ENCODE results near the gene ADAMTSL3.
"Not testable (repeated sequence)": the region's sequence is repeated elsewhere in the genome, so short reads cannot be mapped to it uniquely, and the experiment has no call there.

Gene ADAMTSL3

GRCh38 chr15:84016371-84016770 lies 362.4 kb downstream of the ADAMTSL3 start:
- no peak for DNase-seq (ENCODE audit: low read depth in 2 of 2)

- no peak for DNase-seq (ENCODE audit: low read depth in 2 of 2)
Observed at GRCh38 chr15:84022516-84022915, 368.6 kb downstream of the ADAMTSL3 start.

GRCh38 chr15:84023636-84024035 lies 369.7 kb downstream of the ADAMTSL3 start:
- DNase-seq (ENCODE audit: low read depth in 2 of 2) = no peak

- no peak for DNase-seq (ENCODE audit: low read depth in 2 of 2)
Observed at GRCh38 chr15:84033793-84034553, 380.1 kb downstream of the ADAMTSL3 start.

- no peak for DNase-seq (ENCODE audit: low read depth in 2 of 2)
Observed at GRCh38 chr15:84034578-84035398, 380.9 kb downstream of the ADAMTSL3 start.

- peak; percentile 2 to 9 for DNase-seq (ENCODE audit: low read depth in 2 of 2)
Observed at GRCh38 chr15:84035399-84035766, 381.5 kb downstream of the ADAMTSL3 start.

- DNase-seq (ENCODE audit: low read depth in 2 of 2) = no peak
Observed at GRCh38 chr15:84037301-84037700, 383.4 kb downstream of the ADAMTSL3 start.

GRCh38 chr15:84042434-84043056 lies 388.6 kb downstream of the ADAMTSL3 start:
- DNase-seq (ENCODE audit: low read depth in 2 of 2) = not testable (repeated sequence)

GRCh38 chr15:84046064-84046637 lies 392.2 kb downstream of the ADAMTSL3 start:
- no peak for DNase-seq (ENCODE audit: low read depth in 2 of 2)

GRCh38 chr15:84049480-84049879 lies 395.6 kb downstream of the ADAMTSL3 start:
- DNase-seq (ENCODE audit: low read depth in 2 of 2) = not testable (repeated sequence)

- no peak for DNase-seq (ENCODE audit: low read depth in 2 of 2)
Observed at GRCh38 chr15:84050076-84050475, 396.2 kb downstream of the ADAMTSL3 start.

GRCh38 chr15:84051146-84051545 lies 397.2 kb downstream of the ADAMTSL3 start:
- DNase-seq (ENCODE audit: low read depth in 2 of 2) = not testable (repeated sequence)

GRCh38 chr15:84054544-84054943 lies 400.6 kb downstream of the ADAMTSL3 start:
- not testable (repeated sequence) for DNase-seq (ENCODE audit: low read depth in 2 of 2)

GRCh38 chr15:84057714-84058331 lies 403.9 kb downstream of the ADAMTSL3 start:
- DNase-seq (ENCODE audit: low read depth in 2 of 2) = no peak

GRCh38 chr15:84063674-84064073 lies 409.8 kb downstream of the ADAMTSL3 start:
- DNase-seq (ENCODE audit: low read depth in 2 of 2) = not testable (repeated sequence)

GRCh38 chr15:84068674-84069073 lies 414.8 kb downstream of the ADAMTSL3 start:
- not testable (repeated sequence) for DNase-seq (ENCODE audit: low read depth in 2 of 2)

GRCh38 chr15:84078038-84078437 lies 424.1 kb downstream of the ADAMTSL3 start:
- not testable (repeated sequence) for DNase-seq (ENCODE audit: low read depth in 2 of 2)

- not testable (repeated sequence) for DNase-seq (ENCODE audit: low read depth in 2 of 2)
Observed at GRCh38 chr15:84079325-84079884, 425.5 kb downstream of the ADAMTSL3 start.

- DNase-seq (ENCODE audit: low read depth in 2 of 2) = no peak
Observed at GRCh38 chr15:84079885-84080777, 426.2 kb downstream of the ADAMTSL3 start.

- DNase-seq (ENCODE audit: low read depth in 2 of 2) = not testable (repeated sequence)
Observed at GRCh38 chr15:84080778-84081084, 426.8 kb downstream of the ADAMTSL3 start.
